HEK293T (cell line): Measurements from ENCODE around the gene CD7.

Experiments
- ARNT ChIP-seq: fragments of 450-650 bp; IDR thresholded peaks from 2 replicates; pipeline ENCODE4 v1.6.1; 2017; ENCODE audit warnings: mild to moderate bottlenecking
- FOXA1 ChIP-seq: fragments of 450-650 bp; IDR thresholded peaks from 2 replicates; pipeline ENCODE4 v1.6.1; 2016; ENCODE audit warnings: mild to moderate bottlenecking
- FOXK2 ChIP-seq: fragments of 450-650 bp; IDR thresholded peaks from 2 replicates; pipeline ENCODE4 v1.6.1; 2016; ENCODE audit warnings: mild to moderate bottlenecking
- SP1 ChIP-seq: fragments of 450-650 bp; IDR thresholded peaks from 2 replicates; pipeline ENCODE4 v1.6.1; 2017
- SUZ12 ChIP-seq: fragments of 450-650 bp; IDR thresholded peaks from 2 replicates; pipeline ENCODE4 v1.6.1; 2016; ENCODE audit warnings: mild to moderate bottlenecking

DNA sequence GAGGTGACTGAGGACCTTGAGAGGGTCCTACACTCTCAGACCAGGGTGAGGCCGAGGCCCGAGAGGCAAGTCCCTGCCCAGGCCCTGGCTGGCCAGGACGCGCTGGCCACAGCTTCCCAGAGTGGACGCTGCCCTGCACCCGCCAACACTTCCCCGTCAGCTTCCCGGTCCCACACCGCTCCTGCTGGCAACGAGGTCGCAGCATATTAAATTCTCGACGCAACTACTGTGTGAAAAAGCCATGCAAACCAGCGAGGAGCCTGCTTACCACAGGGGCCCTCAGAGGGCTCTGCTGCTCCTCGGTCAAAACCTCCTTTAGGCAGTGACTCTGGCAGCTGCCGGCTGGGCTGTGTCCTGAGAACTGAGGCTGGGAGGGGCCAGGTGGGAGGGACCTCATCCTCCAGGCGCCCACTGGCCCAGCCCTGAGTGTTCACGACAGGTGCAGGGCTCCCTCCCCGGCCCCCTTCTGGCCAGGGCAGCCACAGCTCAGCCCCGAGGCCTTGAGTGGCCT is 39.5 kb upstream of the CD7 start:
- TF ChIP-seq FOXK2 (no peak), SP1 (no peak), FOXA1 (no peak), ARNT (no peak), SUZ12 (no peak)
